NCI-H2107 treated with DMSO at 0.1 percent for 48 hours (cell line): ENCODE measurements around the gene NKD2.
A peak's percentile ranks its signal among the peaks of the same experiment; 100 is the strongest.
"Not testable (repeated sequence)": the region's sequence is repeated elsewhere in the genome, so short reads cannot be mapped to it uniquely, and the experiment has no call there.

Experiments used
- DNase-seq: peaks from one replicate; lab custom pipeline; 2025; ENCODE audit not compliant: unreplicated experiment; lab: John Stamatoyannopoulos, UW

NKD2 gene

DNA sequence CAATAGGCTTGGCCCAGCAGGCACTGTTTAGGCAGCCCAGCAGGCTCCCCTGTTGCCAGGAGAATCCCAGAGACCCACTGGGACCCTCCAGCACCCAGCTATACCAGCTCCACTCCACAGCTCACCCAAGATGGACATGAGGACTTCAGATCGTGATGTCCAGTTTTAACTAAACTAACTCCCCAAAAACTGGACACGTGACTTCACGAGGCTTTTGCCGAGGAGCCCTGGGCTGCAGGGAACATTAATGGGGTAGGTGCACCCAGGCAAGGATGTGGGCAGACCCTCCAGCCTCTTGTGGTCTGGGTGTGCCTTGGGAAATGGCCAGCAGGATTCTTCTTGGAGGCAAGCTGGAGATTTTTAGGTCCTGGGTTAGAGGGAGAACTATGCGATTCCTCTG is 8.9 kb upstream of the NKD2 start:
- DNase-seq, result no peak

DNA sequence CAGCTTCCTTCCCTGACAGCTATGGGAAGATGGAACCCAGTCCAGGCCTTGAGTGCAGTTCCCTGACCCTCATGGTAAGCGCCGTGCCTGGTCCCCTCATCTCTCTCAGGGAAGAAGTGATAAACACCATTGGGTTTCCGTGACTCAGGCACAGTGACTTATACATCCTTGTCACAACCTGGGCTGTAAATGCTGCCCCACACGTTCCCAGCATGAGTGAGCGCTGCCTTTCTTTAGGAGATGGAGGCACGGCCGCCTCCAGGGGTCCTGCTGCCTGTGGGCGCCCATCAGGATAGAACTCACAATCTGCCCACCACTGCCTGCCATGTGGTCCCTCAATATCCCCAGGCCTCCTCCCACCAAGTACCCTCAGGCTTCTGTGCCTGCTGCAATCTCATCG is 8.3 kb upstream of the NKD2 start:
- no peak for DNase-seq

DNA sequence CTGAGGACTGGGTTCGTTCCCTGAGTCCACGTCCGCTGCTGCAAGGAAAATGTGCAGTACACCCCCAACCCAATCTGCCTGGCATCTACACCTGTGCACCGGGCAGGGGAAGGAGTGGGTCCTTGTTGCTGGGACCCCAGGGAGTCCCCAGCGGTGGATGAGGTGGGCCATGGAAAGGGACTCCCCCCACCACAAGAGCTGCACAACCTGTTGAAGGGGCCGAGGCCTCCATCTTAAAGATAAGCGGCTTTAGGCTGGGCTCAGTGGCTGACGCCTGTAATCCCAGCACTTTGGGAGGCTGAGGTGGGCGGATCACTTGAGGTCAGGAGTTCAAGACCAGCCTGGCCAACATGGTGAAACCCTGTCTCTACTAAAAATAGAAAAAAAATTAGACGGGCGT is 7.8 kb upstream of the NKD2 start:
- DNase-seq, result not testable (repeated sequence)

DNA sequence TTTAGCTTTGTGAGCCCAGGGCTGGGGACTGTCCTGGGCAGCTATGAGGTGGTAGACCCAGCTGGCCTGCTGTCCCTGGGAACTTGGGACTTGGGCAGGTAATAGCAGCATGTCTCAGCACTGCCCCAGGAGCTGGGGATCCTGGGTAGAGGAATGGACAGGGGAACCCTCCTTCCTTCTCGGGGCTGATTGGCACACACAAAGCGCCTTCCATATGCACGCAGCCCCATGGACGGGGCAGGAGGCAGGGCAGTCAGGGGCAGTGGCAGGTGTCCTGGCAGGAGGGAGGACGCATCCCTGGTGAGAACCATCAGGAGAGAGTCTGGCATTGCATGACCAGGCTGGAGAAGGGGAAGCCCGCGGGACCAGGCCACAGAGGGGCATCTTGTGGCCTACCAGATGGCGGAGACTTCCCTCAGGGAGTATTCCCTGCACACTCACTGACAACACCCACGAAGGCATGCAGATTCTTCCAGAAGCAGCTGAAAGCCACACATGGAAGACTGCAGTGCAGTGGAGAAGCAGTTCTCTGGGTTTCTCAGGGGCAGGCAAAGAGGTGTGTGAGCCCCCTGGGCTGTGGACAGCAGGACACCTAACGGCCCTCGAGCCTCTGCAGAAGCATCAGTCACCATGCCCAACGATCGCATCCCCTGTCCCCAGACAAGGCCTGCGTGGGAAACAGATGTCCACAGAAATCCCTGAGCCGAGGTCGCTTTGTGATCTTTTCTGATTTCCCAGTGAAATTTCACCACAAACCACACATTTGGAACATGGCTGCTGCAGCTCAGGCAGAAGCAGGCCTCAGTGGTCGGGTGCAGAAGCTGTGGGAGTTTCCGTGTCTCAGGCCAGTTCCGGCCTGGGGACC is 7.0 kb upstream of the NKD2 start:
- no peak for DNase-seq

DNA sequence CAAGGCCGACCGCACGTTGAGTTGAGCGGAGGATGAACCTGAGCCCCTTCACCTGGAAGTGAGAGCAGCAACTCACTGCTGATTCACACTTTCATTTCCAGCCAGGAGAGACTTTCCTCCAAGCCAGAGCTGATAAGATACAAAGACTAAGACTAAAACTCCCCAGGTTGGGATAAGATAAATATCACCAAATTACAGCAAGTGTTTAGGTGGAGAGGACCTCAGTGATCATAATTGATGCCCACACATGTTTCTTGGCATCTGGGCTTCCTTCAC is 6.4 kb upstream of the NKD2 start:
- no peak for DNase-seq

DNA sequence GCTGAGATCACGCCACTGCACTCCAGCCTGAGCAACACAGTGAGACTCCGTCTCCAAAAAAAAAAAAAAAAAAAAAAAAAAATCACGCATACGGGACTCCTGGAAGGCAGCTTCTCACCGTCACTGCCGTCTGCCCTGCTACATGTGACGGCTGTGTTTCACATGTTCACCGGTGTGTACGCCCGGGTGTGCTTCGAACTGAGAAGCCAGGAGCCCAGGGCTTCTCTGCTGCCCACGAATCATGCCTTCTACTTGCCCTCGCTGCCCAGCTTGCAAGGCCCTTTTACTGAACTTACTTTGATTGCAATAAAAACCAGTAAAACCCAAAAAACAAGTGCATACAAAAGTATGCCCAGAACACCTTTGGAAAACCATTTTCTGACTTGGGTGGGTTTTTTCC is 5.8 kb upstream of the NKD2 start:
- no peak for DNase-seq

DNA sequence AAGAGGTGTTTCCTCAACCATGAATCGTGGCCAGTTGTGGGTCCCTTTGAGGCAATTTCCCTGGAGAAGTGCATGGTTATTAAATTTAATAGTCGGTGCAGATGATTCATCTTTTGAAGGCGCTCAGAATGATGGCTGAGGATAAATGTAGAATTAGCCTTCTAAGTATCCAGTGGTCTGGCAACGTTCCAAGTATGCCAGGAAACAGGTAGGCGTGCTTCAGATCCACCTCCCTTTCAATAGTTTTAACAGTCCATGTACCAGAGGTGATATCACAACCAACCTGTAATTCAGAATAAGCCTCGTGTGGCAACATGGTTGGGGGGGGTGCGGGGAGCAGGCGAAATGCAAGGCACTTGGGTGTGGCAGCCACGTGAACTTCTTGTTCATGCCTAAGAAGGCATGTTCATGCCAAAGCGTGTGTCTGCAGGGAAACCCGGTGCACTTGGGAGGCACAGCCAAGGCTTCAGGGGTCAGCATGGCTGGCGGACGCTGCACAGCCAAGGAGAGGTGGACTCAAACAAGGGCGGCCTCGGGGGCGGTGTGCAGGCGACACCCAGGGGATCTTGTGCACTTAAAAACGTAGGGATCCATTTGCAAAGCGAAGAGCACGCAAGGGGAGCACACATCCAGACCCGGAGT is 5.2 kb upstream of the NKD2 start:
- peak; percentile 78 for DNase-seq

DNA sequence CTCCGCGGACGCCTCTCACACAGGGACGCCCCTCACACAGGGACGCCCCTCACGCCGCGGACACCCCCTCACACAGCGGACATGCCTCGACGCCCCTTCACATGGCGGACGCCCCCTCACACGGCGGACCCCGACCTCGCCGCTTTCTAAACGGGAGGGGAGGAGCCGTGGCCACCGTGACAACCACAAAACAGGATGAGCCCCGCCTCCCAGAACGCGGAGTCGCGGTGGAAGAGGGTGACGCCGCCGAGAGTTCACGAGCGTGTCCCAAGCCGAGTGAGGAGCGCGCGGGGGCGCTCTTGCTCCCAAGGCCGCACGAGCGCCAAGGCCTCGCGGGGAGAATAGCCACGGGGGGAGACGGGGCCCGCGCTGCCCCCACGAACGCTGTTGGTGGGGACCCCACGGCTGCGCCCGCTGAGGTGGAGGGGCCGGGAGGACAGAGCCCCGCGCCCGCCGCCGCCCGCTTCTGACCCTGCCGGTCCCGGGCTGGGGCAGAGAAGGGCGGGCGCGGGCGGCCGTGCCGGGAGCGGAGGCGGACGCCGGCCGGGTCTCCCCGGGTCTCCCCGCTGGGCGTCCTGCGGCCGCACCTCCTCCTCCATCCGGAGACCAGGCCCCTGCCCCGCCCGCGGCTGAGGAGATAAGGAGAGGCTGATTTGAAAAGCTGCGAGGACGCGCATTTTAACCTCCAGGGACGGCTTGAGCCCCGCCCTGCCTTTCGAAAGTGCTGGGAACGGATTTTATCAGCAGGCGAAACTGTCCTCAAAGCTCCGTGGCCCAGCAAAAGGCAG is 3.9 kb upstream of the NKD2 start:
- no peak for DNase-seq

DNA sequence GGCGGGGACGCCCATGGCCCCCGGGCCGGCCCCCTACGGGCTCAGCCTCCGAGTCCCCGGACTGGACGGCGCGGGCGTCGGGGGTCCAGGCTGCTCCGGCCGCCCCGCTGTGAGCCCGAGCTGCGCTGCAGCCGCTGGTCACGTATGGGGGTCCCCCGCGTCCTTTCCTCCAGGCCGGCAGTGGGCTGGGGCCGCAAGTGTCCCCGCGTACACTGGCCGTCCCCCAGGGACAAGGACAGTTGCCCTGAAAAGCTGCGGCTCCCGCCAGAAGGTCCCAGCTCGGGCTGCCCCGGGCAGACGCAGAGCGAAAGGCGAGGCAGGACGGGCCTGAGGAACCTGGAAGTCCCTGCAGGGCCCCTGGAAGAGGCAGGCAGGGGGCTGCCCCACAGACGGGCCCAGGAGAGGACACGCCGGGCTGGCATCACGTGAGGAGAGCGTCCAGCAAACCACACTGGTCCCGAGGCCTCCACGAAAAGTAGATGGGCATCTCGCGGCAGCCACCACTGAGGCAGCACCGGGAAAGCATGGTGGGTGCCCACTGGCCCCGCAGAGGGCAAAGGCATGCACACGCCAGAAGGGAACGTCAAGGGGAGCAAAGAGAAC is 3.3 kb upstream of the NKD2 start:
- no peak for DNase-seq

DNA sequence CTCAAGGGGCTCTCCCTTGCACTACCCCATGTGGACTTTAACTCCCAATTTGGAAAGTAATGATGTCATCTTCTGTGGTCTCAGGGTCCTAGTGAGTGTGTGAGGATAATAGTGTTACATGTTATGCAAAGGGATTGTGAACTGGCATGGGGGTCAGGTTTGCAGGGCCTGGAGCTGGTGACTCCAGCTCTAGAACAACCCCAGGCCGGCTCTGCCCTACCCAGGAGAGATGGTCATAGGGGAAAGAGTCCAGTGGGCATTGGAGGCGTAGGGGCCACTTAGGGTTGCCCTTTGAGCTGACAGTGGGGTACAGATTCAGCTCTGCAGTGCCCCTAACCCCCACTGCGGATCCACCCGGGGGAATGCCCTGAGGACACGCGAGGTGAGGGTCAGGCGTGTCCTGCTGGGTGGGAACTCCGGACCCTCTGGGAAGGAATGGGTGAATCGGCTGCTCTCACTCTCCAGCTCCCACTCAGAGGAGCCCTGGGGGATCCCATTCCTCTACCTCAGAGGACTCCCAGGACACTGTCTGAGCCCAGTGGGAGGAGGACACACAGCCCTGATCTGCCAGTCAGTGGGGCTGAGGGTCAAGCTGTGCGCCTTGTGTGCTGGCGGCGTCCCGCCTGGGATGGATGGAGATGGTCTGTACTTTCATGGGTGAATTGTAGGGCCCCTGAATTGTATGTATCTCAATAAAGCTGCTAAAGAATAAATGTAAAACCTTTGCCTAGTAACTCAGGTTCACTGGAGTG is 2.5 kb upstream of the NKD2 start:
- DNase-seq, result no peak

DNA sequence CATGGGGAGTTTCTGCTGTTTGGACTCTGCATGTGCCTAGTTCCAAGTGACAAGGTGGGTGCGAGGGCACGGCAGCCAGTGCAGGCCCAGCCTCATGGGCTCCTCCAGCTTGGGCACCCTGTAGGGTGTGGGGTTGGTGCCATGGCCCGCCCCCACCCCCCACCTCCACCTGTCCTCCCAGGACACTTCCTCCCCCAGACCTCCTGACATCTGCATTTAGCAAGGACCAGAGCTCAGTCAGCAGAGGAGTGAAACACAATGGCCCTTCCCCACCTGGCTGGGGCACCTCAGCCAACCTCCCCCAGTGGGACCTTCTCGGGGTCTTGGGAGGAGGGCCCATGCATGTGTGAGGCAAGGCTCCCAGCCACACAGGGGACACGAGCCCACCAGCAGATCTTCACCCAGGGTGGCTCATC is 1.9 kb upstream of the NKD2 start:
- no peak for DNase-seq

DNA sequence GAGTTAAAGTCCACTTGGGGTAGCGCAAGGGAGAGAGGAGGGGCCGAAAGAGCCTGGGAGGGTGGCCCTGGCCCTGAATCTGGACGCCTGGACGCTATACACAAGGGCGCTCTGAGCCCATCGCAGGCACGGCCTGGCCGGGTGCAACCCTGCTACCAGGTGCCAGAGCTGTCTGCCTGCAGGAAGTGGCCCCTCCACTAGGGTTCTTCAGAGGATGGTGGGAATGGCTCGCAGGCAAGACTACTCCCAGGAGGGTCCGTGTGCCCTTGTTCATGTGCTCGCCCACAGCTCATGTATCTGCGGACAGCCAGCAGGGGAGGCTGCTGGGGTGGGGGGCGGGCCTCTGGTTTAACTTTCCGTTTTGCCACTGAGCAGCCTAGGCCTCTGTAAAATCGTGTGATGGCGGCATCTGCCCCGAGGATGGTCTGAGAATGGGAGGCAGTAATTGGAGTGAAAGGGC is 1.4 kb upstream of the NKD2 start:
- no peak for DNase-seq

DNA sequence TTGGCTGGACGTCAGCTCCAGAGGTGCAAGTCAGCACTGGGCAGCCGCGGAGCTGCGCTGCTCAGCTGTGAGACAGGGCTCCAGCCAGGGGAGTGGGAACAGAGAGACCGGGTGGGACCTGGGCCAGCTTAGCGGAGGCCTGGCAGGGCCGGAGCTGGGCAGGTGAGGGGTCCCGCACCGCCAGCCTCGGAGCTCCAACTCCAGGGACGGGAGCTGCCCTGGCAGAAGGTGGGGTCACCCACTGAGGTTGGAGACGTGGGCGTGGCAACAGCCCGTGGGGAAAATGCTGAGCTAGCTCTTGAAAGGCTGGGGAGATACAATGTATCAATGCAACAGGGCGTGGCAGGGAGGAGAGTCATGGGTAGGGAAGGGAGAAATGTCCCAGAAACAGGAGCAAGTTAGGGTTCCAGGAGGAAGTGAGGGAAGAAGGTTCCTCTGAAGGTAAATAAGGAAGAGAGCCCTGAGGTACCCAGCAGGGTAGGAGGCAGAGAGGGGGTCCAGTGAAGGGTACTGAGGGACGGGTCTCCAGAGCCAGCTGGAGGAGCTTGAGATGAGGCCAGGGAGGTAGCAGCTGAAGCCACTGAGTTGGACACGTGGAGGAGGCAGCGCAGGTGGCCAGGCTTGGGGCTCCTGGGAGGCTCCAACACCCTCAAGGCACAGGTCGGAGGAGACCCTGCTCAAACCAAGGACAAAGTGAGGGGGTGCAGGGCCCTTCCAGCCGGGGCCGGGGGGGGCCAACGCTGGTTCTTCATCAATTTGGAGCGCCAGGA is 736 bp upstream of the NKD2 start:
- DNase-seq, result no peak

DNA sequence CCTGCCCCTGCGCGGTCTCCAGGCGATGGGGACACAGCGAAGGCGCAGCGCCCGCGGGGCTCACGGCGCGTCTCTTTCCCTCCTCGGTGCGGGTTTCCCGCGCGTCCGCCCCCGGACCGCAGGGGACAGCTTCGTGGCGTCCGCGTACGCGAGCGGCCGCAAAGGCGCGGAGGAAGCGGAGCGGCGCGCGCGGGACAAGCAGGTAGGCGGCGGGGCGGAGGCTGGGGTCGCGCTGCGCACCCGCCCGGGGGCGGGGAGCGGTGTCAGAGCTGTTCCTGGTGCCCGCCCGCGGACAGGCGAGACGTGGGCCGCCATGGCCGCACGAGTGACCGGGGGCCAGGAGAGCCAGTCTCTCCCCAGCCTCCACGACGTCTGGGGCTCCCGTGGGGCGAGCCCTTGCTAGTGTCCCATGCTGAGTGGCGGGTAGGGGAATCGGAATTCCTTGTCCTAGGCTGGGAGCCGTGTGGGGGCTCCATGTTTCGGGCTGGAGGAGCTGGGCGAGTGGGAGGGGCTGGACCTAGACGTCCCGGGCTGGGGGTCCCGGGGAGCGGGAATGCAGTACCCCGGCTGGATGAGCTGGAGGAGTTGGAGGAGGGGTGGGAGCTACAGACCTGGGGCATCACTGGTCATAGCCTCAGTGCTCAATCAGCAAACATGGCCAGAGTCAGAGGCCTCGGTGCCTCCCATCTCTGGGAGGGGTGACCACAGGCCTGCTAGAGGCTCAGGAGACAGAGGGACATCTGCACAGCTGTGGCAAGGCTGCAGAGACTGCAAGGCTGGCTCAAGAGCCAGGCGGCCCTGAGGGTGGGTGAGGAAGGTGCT is 968 bp downstream of the NKD2 start:
- DNase-seq, result no peak

DNA sequence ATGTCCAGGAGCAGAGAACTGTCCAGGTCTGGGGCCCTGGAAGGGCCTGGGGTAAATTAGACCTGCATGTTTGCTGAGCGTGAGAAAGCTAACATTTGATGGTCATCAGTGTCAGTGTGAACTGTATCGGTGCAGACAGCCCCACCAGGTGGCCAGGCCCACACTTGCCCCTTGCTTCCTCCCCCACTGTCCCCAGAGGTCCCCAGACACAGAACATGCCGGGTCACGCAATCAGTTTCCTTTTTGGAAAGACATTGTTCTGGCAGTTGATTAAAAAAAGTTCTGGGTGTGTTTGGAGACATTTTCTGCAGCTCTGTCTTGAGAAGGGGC is 1.5 kb downstream of the NKD2 start:
- DNase-seq, result no peak

DNA sequence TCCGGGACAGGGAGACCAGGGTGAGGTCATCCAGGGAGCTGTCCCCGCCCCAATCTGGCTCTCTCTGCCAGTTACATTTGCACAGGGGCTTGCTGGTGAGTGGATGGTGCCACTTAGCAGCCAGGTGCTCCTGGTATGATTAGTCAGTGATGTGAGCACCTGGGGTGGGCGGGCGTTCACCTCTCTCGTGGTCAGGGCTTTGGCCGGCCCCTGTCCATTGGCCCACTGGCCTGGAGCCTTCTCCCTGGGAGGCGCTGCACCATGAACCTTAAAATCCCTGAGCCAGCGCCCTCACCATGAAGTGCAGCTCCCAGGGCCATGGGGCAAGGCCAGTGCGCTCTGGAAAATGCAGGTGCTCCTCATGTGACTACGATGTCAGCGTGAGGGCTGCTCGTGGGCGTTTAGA is 2.0 kb downstream of the NKD2 start:
- DNase-seq, result peak; percentile 26

DNA sequence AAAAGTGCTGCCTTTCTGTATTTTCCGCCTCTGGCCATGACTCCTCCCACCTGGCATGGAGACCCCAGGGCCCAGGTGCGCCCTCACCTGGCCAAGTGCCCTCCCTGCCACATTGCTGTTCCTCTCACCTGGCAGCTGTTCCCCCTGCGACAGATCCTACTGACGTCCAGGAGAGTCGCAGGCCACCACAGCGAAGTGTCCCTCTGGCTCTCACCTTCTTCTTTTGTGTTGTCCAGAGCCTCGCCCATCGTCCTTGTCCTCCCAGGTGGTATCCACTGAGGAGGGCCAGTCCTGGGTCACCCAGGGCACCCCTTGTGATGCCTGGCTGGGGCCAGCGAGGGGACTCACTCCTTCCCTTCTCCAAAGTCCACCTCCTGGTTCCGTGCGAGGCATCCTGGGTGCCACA is 2.6 kb downstream of the NKD2 start:
- peak; percentile 39 for DNase-seq

DNA sequence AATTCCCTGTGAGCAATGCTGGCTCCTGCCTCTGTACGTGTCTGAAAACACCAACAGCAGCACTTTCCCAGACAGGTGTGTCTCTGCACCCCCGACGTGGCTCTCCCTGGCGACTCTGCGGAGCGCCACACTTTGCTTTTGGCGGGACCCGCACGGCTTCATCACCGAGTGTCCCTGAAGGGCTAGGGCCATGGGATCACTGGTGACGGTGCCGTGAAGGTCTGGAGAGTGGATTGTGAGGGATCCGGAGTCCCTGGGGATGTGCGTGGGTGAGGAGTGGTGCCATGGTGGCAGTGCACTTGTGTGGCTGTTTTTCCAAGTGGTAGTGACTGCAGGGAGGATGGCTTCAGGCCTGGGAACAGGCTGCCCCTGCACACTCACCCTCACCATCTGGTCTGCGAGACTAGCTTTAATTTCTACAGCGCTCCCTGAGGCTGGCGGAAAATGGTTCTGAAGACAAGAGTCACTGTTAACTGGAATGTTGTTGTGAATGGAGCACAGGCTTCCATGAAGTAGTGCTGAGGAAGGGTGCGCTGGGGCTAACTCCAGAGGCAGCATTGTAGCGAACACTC is 3.2 kb downstream of the NKD2 start:
- DNase-seq, result no peak

DNA sequence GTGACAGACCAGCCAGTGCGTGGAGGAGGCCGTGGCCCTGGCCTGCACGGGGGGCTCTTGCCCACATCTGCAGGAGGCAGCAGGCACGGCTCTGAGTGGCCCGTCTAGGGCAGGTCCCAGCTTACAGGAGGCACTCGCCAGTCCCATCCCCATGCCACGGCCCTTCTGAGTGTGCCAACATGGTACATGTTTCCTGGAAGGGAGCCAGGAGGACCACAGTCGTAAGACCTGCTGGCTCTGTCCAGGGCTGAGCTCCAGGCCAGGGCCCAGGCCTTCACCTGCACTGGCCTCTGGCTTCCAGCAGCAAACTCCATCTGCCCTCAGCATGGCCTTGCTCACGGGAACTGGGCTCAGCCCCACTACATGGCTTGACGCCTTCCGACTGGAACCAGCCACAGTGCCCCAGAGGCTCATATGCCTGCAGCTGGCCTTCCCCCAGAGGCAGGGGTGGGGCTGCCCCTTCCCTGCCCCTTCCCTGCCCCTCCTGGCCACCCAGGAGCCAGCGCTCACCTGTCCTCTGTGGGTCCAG is 3.8 kb downstream of the NKD2 start:
- no peak for DNase-seq
